ENCODE measurements around the gene ADGRL1.

The ADGRL1 gene

GRCh38 chr19:14141041-14141440 is 64.9 kb downstream of the ADGRL1 start:
- H3K27me3 ChIP-seq (ENCODE audit: control insufficient read depth, insufficient read depth, low read length), result no peaks in the 10 kb centered on the region
- no peaks in the 10 kb centered on the region for H3K4me1 ChIP-seq (ENCODE audit: control insufficient read depth, insufficient read depth, low read length)
- DNase-seq (ENCODE audit: low read depth, low spot score), result no peak
- H3K9me3 ChIP-seq (ENCODE audit: control insufficient read depth, insufficient read depth, low read length), result no peaks in the 10 kb centered on the region
- no peak overlapping the region for H3K27ac ChIP-seq (ENCODE audit: low read length)
- no CpG with 5 or more reads among the region's 8 CpGs for WGBS (ENCODE audit: insufficient coverage, insufficient read length)
- no peaks in the 10 kb centered on the region for H3K36me3 ChIP-seq (ENCODE audit: control insufficient read depth, insufficient read depth, low read length)
- no peak overlapping the region for H3K4me3 ChIP-seq (ENCODE audit: low read length)

GRCh38 chr19:14139944-14140343 is 66.0 kb downstream of the ADGRL1 start:
- no peaks in the 10 kb centered on the region for H3K9me3 ChIP-seq (ENCODE audit: control insufficient read depth, insufficient read depth, low read length)
- no peaks in the 10 kb centered on the region for H3K36me3 ChIP-seq (ENCODE audit: control insufficient read depth, insufficient read depth, low read length)
- H3K27me3 ChIP-seq (ENCODE audit: control insufficient read depth, insufficient read depth, low read length), result no peaks in the 10 kb centered on the region
- no peak overlapping the region for H3K27ac ChIP-seq (ENCODE audit: low read length)
- DNase-seq (ENCODE audit: low read depth, low spot score), result no peak
- H3K4me1 ChIP-seq (ENCODE audit: control insufficient read depth, insufficient read depth, low read length), result peaks cover 2% of the 10 kb centered on the region; the same call in 1 of the 2 replicates
- no peak overlapping the region for H3K4me3 ChIP-seq (ENCODE audit: low read length)
- no CpG with 5 or more reads among the region's 9 CpGs for WGBS (ENCODE audit: insufficient coverage, insufficient read length)

DNA sequence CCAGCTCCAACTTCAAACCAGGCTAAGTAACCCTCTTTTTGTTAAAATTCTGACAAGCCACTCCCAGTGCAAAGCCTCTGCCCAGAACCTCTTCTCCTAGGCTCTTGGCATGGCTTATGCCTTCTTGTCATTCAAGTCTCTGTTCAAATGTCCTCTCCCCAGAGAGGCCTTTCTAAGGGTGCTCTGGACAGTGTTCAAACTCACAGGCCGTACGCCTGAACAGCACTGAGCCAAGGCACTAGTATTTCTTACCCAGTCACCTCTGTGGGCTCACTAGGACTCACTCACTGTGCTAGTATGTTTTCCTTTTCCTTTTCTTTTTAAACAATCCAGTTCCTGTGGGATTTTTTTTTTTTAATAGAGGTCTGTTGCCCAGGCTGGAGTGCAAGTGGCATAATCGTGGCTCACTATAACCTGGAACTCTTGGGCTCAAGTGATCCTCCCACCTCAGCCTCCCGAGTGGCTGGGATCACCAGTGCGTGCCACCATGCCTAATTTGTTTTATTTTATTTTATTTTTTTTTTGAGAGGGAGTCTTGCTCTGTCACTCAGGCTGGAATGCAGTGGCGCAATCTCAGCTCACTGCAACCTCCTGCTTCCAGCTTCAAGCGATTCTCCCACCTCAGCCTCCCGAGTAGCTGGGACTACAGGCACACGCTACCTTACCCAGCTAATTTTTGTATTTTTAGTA is 67.2 kb downstream of the ADGRL1 start:
- Histone ChIP-seq H3K4me1 (ENCODE audit: control insufficient read depth, insufficient read depth, low read length) (peaks cover 2% of the 10 kb centered on the region; the same call in 1 of the 2 replicates), H3K9me3 (ENCODE audit: control insufficient read depth, insufficient read depth, low read length) (no peaks in the 10 kb centered on the region), H3K36me3 (ENCODE audit: control insufficient read depth, insufficient read depth, low read length) (no peaks in the 10 kb centered on the region), H3K27me3 (ENCODE audit: control insufficient read depth, insufficient read depth, low read length) (no peaks in the 10 kb centered on the region), H3K27ac (ENCODE audit: low read length) (no peak overlapping the region), H3K4me3 (ENCODE audit: low read length) (no peak overlapping the region)
- DNase-seq (ENCODE audit: low read depth, low spot score), result no peak
- no CpG with 5 or more reads among the region's 9 CpGs for WGBS (ENCODE audit: insufficient coverage, insufficient read length)

DNA sequence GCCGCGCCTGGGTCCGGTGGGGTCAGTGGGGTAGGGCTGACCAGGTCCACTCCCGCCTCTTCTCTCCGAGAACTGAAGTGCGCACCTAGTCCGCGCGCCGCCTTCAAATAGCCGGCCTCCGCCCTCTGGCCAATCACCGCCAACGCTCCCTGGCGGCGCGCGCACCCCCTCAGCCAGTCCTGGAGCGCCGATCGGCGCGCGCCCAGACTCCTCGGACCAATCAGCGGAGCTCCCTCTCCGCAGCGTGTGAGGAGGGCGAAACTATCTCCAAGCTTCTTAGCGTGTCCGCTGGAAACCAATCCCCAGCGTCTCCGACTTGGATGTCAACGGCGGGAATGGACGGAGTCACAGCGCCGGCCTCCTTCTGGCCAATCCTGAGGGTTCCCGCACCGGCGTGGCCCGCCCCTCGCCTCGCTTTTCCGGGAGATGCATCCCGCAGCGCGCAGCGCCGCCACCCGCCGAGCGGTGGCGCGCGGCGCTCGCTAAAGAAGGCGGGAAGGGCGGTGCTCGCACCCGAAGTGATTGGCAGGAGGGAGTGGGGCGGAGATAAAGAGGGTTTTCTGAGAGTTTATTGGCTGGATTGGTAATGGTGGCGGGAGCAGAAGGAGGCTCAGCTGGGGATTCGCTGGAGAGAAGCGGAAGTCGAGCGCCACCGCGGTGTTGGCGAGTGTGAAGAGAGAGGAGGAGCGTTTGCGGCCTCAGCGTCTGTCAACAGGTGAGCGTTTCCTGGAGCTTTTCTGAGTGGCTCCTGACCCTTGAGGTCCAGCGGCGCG is 69.3 kb downstream of the ADGRL1 start, which contains the start of gene ASF1B:
TSS of gene ASF1B (minus strand) at position 81 of the 773 bp plus-strand sequence. CDS start 133 bp downstream, outside the sequence.
- no peaks in the 10 kb centered on the region for H3K36me3 ChIP-seq (ENCODE audit: control insufficient read depth, insufficient read depth, low read length)
- H3K27me3 ChIP-seq (ENCODE audit: control insufficient read depth, insufficient read depth, low read length), result no peaks in the 10 kb centered on the region
- H3K27ac ChIP-seq (ENCODE audit: low read length), result no peak within 1 kb of the TSS
- peaks cover 2% of the 10 kb centered on the region; the same call in 1 of the 2 replicates for H3K4me1 ChIP-seq (ENCODE audit: control insufficient read depth, insufficient read depth, low read length)
- H3K4me3 ChIP-seq (ENCODE audit: low read length), result peak within 1 kb of the TSS; percentile 78
- peak; percentile 96 for DNase-seq (ENCODE audit: low read depth, low spot score)
- no CpG with 5 or more reads among the region's 78 CpGs for WGBS (ENCODE audit: insufficient coverage, insufficient read length)
- H3K9me3 ChIP-seq (ENCODE audit: control insufficient read depth, insufficient read depth, low read length), result no peaks in the 10 kb centered on the region

GRCh38 chr19:14135985-14136508 is 69.9 kb downstream of the ADGRL1 start:
- peak overlapping the region; percentile 78 for H3K4me3 ChIP-seq (ENCODE audit: low read length)
- no peak for DNase-seq (ENCODE audit: low read depth, low spot score)
- H3K9me3 ChIP-seq (ENCODE audit: control insufficient read depth, insufficient read depth, low read length), result no peaks in the 10 kb centered on the region
- no peaks in the 10 kb centered on the region for H3K27me3 ChIP-seq (ENCODE audit: control insufficient read depth, insufficient read depth, low read length)
- no peak overlapping the region for H3K27ac ChIP-seq (ENCODE audit: low read length)
- WGBS (ENCODE audit: insufficient coverage, insufficient read length), result no CpG with 5 or more reads among the region's 38 CpGs
- no peaks in the 10 kb centered on the region for H3K36me3 ChIP-seq (ENCODE audit: control insufficient read depth, insufficient read depth, low read length)
- peaks cover 2% of the 10 kb centered on the region; the same call in 1 of the 2 replicates for H3K4me1 ChIP-seq (ENCODE audit: control insufficient read depth, insufficient read depth, low read length)

GRCh38 chr19:14135355-14135754 is 70.6 kb downstream of the ADGRL1 start:
- no peak overlapping the region for H3K27ac ChIP-seq (ENCODE audit: low read length)
- H3K9me3 ChIP-seq (ENCODE audit: control insufficient read depth, insufficient read depth, low read length), result no peaks in the 10 kb centered on the region
- H3K36me3 ChIP-seq (ENCODE audit: control insufficient read depth, insufficient read depth, low read length), result no peaks in the 10 kb centered on the region
- H3K27me3 ChIP-seq (ENCODE audit: control insufficient read depth, insufficient read depth, low read length), result no peaks in the 10 kb centered on the region
- H3K4me3 ChIP-seq (ENCODE audit: low read length), result peak overlapping the region; percentile 78; the same call in 1 of the 2 replicates
- peaks cover 2% of the 10 kb centered on the region; the same call in 1 of the 2 replicates for H3K4me1 ChIP-seq (ENCODE audit: control insufficient read depth, insufficient read depth, low read length)
- no CpG with 5 or more reads among the region's 6 CpGs for WGBS (ENCODE audit: insufficient coverage, insufficient read length)
- DNase-seq (ENCODE audit: low read depth, low spot score), result no peak

DNA sequence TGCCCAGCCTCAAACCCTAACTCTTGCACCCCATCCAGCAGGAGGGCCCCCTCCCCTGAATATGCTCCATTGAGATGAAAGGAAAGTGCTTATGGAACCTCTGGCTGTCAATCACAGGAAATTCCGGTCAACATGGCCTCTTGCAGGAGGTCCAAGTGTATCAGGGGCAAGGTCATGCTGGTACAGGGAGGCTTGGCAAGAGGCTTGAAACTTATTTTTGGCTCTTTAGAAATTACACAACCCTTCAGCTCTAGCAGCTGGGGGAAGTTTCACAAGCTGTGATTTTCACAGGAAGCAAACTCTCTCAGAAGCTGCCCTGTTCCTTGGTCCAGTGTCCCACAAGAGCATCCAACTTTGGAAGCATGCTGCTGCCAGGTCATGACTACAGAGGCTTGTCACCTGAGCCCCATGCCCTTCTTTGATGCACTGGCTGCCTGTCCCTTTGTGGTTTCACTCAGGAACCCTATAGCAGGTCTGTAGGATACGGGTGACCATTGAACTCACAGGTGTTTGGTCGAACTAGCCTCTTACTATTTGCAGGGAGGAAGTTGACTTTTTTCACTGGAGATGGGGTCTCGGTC is 78.0 kb downstream of the ADGRL1 start:
- no CpG with 5 or more reads among the region's 4 CpGs for WGBS (ENCODE audit: insufficient coverage, insufficient read length)
- DNase-seq (ENCODE audit: low read depth, low spot score), result no peak
- Histone ChIP-seq H3K4me3 (ENCODE audit: low read length) (no peak overlapping the region), H3K4me1 (ENCODE audit: control insufficient read depth, insufficient read depth, low read length) (no peaks in the 10 kb centered on the region), H3K9me3 (ENCODE audit: control insufficient read depth, insufficient read depth, low read length) (no peaks in the 10 kb centered on the region), H3K27me3 (ENCODE audit: control insufficient read depth, insufficient read depth, low read length) (no peaks in the 10 kb centered on the region), H3K27ac (ENCODE audit: low read length) (no peak overlapping the region), H3K36me3 (ENCODE audit: control insufficient read depth, insufficient read depth, low read length) (peaks cover 6% of the 10 kb centered on the region)

DNA sequence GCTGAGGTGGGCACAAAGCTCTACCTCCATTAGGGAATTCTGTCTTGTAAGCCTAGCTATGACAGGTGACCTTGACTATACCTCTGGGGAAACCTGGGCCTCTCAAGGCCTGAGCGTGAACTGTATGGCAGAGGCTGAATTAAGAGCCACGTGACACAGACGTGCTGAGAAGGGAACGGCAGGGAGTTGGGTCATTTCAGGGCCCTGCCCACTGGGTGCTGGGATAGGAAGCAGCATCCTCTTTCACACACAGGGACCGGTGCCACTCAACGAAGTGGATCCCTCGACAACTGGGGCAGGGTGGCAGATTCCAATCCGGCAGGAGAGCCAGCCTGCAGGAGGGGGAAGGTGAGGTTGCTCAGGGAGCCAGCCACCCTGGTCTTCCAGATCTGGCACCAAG is 78.8 kb downstream of the ADGRL1 start:
- Histone ChIP-seq H3K4me1 (ENCODE audit: control insufficient read depth, insufficient read depth, low read length) (no peaks in the 10 kb centered on the region), H3K27ac (ENCODE audit: low read length) (no peak overlapping the region), H3K27me3 (ENCODE audit: control insufficient read depth, insufficient read depth, low read length) (no peaks in the 10 kb centered on the region), H3K9me3 (ENCODE audit: control insufficient read depth, insufficient read depth, low read length) (no peaks in the 10 kb centered on the region), H3K36me3 (ENCODE audit: control insufficient read depth, insufficient read depth, low read length) (peaks cover 6% of the 10 kb centered on the region), H3K4me3 (ENCODE audit: low read length) (no peak overlapping the region)
- no CpG with 5 or more reads among the region's 8 CpGs for WGBS (ENCODE audit: insufficient coverage, insufficient read length)
- no peak for DNase-seq (ENCODE audit: low read depth, low spot score)

DNA sequence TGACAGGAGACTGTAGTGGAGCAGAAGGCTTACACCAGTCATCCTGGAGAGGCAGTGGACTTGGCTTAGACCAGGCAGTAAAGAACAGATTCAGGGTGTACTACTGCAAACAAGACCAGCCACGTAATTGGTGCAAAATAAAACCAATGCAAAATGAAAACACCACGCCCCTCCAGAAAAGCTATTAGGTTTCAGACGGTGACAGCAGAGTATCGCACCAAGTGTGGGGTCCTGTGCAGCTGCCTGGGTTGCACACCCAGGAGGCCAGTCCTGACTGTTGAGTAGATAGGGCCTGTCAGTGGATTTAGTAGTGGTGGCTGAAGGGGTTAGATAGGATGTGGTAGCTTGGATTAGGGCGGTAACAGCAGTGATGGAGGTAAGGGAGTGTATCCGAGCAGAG is 83.0 kb downstream of the ADGRL1 start:
- no peak for DNase-seq (ENCODE audit: low read depth, low spot score)
- Histone ChIP-seq H3K4me3 (ENCODE audit: low read length) (no peak overlapping the region), H3K27me3 (ENCODE audit: control insufficient read depth, insufficient read depth, low read length) (no peaks in the 10 kb centered on the region), H3K4me1 (ENCODE audit: control insufficient read depth, insufficient read depth, low read length) (no peaks in the 10 kb centered on the region; the same call in 1 of the 2 replicates), H3K27ac (ENCODE audit: low read length) (no peak overlapping the region), H3K36me3 (ENCODE audit: control insufficient read depth, insufficient read depth, low read length) (peaks cover 6% of the 10 kb centered on the region; the same call in 1 of the 2 replicates), H3K9me3 (ENCODE audit: control insufficient read depth, insufficient read depth, low read length) (no peaks in the 10 kb centered on the region)
- no CpG with 5 or more reads among the region's 6 CpGs for WGBS (ENCODE audit: insufficient coverage, insufficient read length)

DNA sequence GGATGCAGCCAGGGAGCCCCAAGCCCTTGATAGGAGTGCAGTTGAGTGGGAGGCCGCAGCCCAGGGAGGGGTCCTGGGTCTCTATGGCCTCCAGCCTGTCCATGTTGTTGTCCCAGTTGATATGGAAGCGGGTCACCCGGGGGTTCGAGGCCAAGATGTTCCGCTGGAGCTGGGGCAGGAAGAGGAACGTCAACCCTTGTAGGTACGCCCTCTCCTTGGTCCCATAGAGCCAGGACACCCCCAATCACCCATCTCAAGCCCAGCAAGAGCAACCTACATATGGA is 85.5 kb downstream of the ADGRL1 start:
- H3K36me3 ChIP-seq (ENCODE audit: control insufficient read depth, insufficient read depth, low read length), result peaks cover 6% of the 10 kb centered on the region; the same call in 1 of the 2 replicates
- H3K4me1 ChIP-seq (ENCODE audit: control insufficient read depth, insufficient read depth, low read length), result no peaks in the 10 kb centered on the region; the same call in 1 of the 2 replicates
- WGBS (ENCODE audit: insufficient coverage, insufficient read length), result no CpG with 5 or more reads among the region's 7 CpGs

More for the DNA sequence above, 85.5 kb downstream of the ADGRL1 start:
- H3K27ac ChIP-seq (ENCODE audit: low read length), result no peak overlapping the region
- H3K9me3 ChIP-seq (ENCODE audit: control insufficient read depth, insufficient read depth, low read length), result no peaks in the 10 kb centered on the region
- no peaks in the 10 kb centered on the region for H3K27me3 ChIP-seq (ENCODE audit: control insufficient read depth, insufficient read depth, low read length)
- no peak for DNase-seq (ENCODE audit: low read depth, low spot score)
- H3K4me3 ChIP-seq (ENCODE audit: low read length), result no peak overlapping the region

All from iPS DF 6.9 (cell line).